Right cardiac atrium (tissue), 5 donors: ENCODE data around the gene TYMS. TPM values are rescaled to one million over a fixed set of nuclear protein-coding genes. Genes with fewer than 3 reads are reported as not detected.
A peak's percentile ranks its signal among the peaks of the same experiment; 100 is the strongest.

Experiments
- ATAC-seq, 2 donors: fragments of 200-7000 bp; cut with Tn5 transposase; one replicate each; pipeline versions ENCODE4 v1.8.0 to v1.9.1; 2020; ENCODE audit warnings: moderate library complexity in 2 of 2, mild to moderate bottlenecking in 1 of 2
- DNase-seq, 3 donors: peaks; one replicate each; pipeline ENCODE4 v3.0.0-alpha.2; 2020
- H3K27ac ChIP-seq: one replicate; pipeline ENCODE4 v1.5.1; 2013; ENCODE audit warnings: mild to moderate bottlenecking, low read length, control low read depth, moderate library complexity
- H3K27me3 ChIP-seq: one replicate; pipeline ENCODE4 v1.6.1; 2013; ENCODE audit not compliant: control insufficient read depth, insufficient read depth
- H3K4me1 ChIP-seq: one replicate; pipeline ENCODE4 v1.6.1; 2013; ENCODE audit warnings: low read length; ENCODE audit not compliant: control insufficient read depth, insufficient read depth
- H3K4me3 ChIP-seq: one replicate; pipeline ENCODE4 v1.5.1; 2013; ENCODE audit warnings: low read length, control low read depth
- H3K9me3 ChIP-seq: one replicate; pipeline ENCODE4 v1.6.1; 2013; ENCODE audit warnings: low read length; ENCODE audit not compliant: control insufficient read depth
- WGBS: extraction: QIAGEN DNeasy Blood & Tissue Kit; methylation state at CpG from one replicate; pipeline ENCODE4 v1.1.7; 2013; 5-methylcytosine and 5-hydroxymethylcytosine counted together
- intact Hi-C, 4 donors: fragments of 100-400 bp; cut with DNase I; formaldehyde crosslinking; loops; one replicate each; pipeline versions ENCODE4 v1.11.0 to v1.14.0; 2022 to 2023
- polyA plus RNA-seq: library from polyadenylated mRNA; stranded (reverse); fragments of 200-250 nt; gene quantifications from one replicate; pipeline ENCODE4 v1.2.3, GENCODE V29; 2013
- total RNA-seq, 4 donors: library from RNA; stranded (reverse); fragmentation: NEBNext Ultra II Directional; extraction: Animal tissue kit (Norgen Biotek cat#: 25700); gene quantifications; one replicate each; pipeline ENCODE4 v1.2.1, GENCODE V29; 2021
- donor health status: healthy with polysubstance abuse.
- donor health status: DM: no; HTN: yes; CAD: no.
- donor health status: DM: no; HTN: no; CAD: no.
- donor health status: DM: no; HTN: yes; CAD: no; lungs with severe emphysema.
- donor health status: DM: yes; HTN: yes; CAD: no.

Gene TYMS
- total and polyA plus RNA-seq, 5 donors, result 1.4 to 6.6 (median 2.0) TPM

- no peaks in the 10 kb centered on the region for H3K4me1 ChIP-seq
- H3K27me3 ChIP-seq, result no peaks in the 10 kb centered on the region
- no peaks in the 10 kb centered on the region for H3K9me3 ChIP-seq
- intact Hi-C loops, result no loop called here
- ATAC-seq (peak; percentile 45 to 61), DNase-seq (no peak)
- WGBS, result 90% methylated on average over 8 of the region's 8 CpGs
- H3K4me3 ChIP-seq, result no peak overlapping the region
- no peak overlapping the region for H3K27ac ChIP-seq
These were observed 8.7 kb downstream of the TYMS start for GRCh38 chr18:666177-666576.

- Histone ChIP-seq H3K4me3 (no peak overlapping the region), H3K4me1 (no peaks in the 10 kb centered on the region), H3K27ac (no peak overlapping the region), H3K9me3 (no peaks in the 10 kb centered on the region), H3K27me3 (no peaks in the 10 kb centered on the region)
- 97% methylated on average over 3 of the region's 3 CpGs for WGBS
- DNase-seq, result no peak
- intact Hi-C loops, result no loop called here
- ATAC-seq, result no peak
These were observed 9.2 kb downstream of the TYMS start for GRCh38 chr18:666628-667027.

GRCh38 chr18:668260-668659, 10.8 kb downstream of the TYMS start:
- intact Hi-C loops, result no loop called here
- ATAC-seq (no peak), DNase-seq (no peak)
- Histone ChIP-seq H3K9me3 (no peaks in the 10 kb centered on the region), H3K4me1 (no peaks in the 10 kb centered on the region), H3K4me3 (no peak overlapping the region), H3K27ac (no peak overlapping the region), H3K27me3 (no peaks in the 10 kb centered on the region)
- WGBS, result 61% methylated on average over 1 of the region's 1 CpG

GRCh38 chr18:669077-669476, 11.6 kb downstream of the TYMS start:
- no peak for DNase-seq
- no peaks in the 10 kb centered on the region for H3K9me3 ChIP-seq
- H3K27me3 ChIP-seq, result no peaks in the 10 kb centered on the region
- no peak overlapping the region for H3K4me3 ChIP-seq
- no peak overlapping the region for H3K27ac ChIP-seq
- H3K4me1 ChIP-seq, result no peaks in the 10 kb centered on the region
- WGBS, result 93% methylated on average over 8 of the region's 8 CpGs
- intact Hi-C loops, result no loop called here
- no peak for ATAC-seq

- intact Hi-C loops, result no loop called here
- Histone ChIP-seq H3K9me3 (no peaks in the 10 kb centered on the region), H3K27ac (no peak overlapping the region), H3K4me1 (no peaks in the 10 kb centered on the region), H3K27me3 (no peaks in the 10 kb centered on the region), H3K4me3 (no peak overlapping the region)
- ATAC-seq (no peak), DNase-seq (no peak)
- 95% methylated on average over 11 of the region's 11 CpGs for WGBS
These were observed 13.1 kb downstream of the TYMS start for GRCh38 chr18:670522-670921.

GRCh38 chr18:671405-671804, 14.0 kb downstream of the TYMS start:
- H3K4me3 ChIP-seq, result no peak overlapping the region
- no peaks in the 10 kb centered on the region for H3K4me1 ChIP-seq
- H3K9me3 ChIP-seq, result no peaks in the 10 kb centered on the region
- 94% methylated on average over 1 of the region's 1 CpG for WGBS
- intact Hi-C loops, result no loop called here
- H3K27ac ChIP-seq, result no peak overlapping the region
- ATAC-seq (no peak), DNase-seq (no peak)
- H3K27me3 ChIP-seq, result no peaks in the 10 kb centered on the region

- Histone ChIP-seq H3K27me3 (no peaks in the 10 kb centered on the region), H3K27ac (no peak overlapping the region), H3K4me3 (no peak overlapping the region), H3K4me1 (no peaks in the 10 kb centered on the region), H3K9me3 (no peaks in the 10 kb centered on the region)
- WGBS, result 59% methylated on average over 3 of the region's 3 CpGs
- DNase-seq (no peak), ATAC-seq (no peak)
- intact Hi-C loops, result no loop called here
These were observed 15.9 kb downstream of the TYMS start for GRCh38 chr18:673317-673716.

GRCh38 chr18:673769-674168, 16.3 kb downstream of the TYMS start:
- intact Hi-C loops, result no loop called here
- Histone ChIP-seq H3K4me1 (no peaks in the 10 kb centered on the region), H3K4me3 (no peak overlapping the region), H3K27ac (no peak overlapping the region), H3K9me3 (no peaks in the 10 kb centered on the region), H3K27me3 (no peaks in the 10 kb centered on the region)
- WGBS, result 41% methylated on average over 5 of the region's 5 CpGs
- no peak for DNase-seq
- ATAC-seq, result no peak

GRCh38 chr18:675307-675706, 17.9 kb downstream of the TYMS start:
- Histone ChIP-seq H3K27ac (no peak overlapping the region), H3K27me3 (no peaks in the 10 kb centered on the region), H3K4me3 (no peak overlapping the region), H3K9me3 (no peaks in the 10 kb centered on the region), H3K4me1 (no peaks in the 10 kb centered on the region)
- intact Hi-C loops, result no loop called here
- 97% methylated on average over 7 of the region's 7 CpGs for WGBS
- ATAC-seq (no peak), DNase-seq (no peak)

- 57% methylated on average over 5 of the region's 5 CpGs for WGBS
- Histone ChIP-seq H3K4me1 (no peaks in the 10 kb centered on the region), H3K27ac (no peak overlapping the region), H3K9me3 (no peaks in the 10 kb centered on the region), H3K4me3 (no peak overlapping the region), H3K27me3 (no peaks in the 10 kb centered on the region)
- peak in 2 of 3 donors; percentile 55 to 63 for DNase-seq
- ATAC-seq, result peak in 1 of 2 donors; percentile 26
- intact Hi-C loops, result no loop called here
These were observed 18.6 kb downstream of the TYMS start for GRCh38 chr18:676069-676468.

GRCh38 chr18:676736-677135, 19.3 kb downstream of the TYMS start:
- intact Hi-C loops, result no loop called here
- 94% methylated on average over 3 of the region's 3 CpGs for WGBS
- DNase-seq (no peak), ATAC-seq (no peak)
- no peak overlapping the region for H3K4me3 ChIP-seq
- H3K27ac ChIP-seq, result no peak overlapping the region
- no peaks in the 10 kb centered on the region for H3K4me1 ChIP-seq
- H3K9me3 ChIP-seq, result no peaks in the 10 kb centered on the region
- no peaks in the 10 kb centered on the region for H3K27me3 ChIP-seq

GRCh38 chr18:677145-677544, 19.7 kb downstream of the TYMS start:
- Histone ChIP-seq H3K9me3 (no peaks in the 10 kb centered on the region), H3K27me3 (no peaks in the 10 kb centered on the region), H3K27ac (no peak overlapping the region), H3K4me3 (no peak overlapping the region), H3K4me1 (no peaks in the 10 kb centered on the region)
- ATAC-seq (no peak), DNase-seq (no peak)
- intact Hi-C loops, result no loop called here
- WGBS, result 85% methylated on average over 4 of the region's 4 CpGs
